GM12878 (cell line): ENCODE measurements around the gene PHOX2B. TPM values are rescaled to one million over a fixed set of nuclear protein-coding genes. Genes with fewer than 3 reads are reported as not detected.

ENCODE experiments used
- ATAC-seq: fragments of 200-7000 bp; cut with Tn5 transposase; 3 replicates; pipeline ENCODE4 v1.9.1; 2020; ENCODE audit warnings: mild to moderate bottlenecking, moderate library complexity
- BruUV-seq: library from RNA; stranded (reverse); fragments of 400-500 nt; replicated peaks from 2 replicates; lab custom pipeline; 2021; lab: Mats Ljungman, UMichigan
- CTCF ChIA-PET: fragments of 300-600 bp; sonication (Branson Sonifier 250); formaldehyde crosslinking; extraction: SDS; loops from one replicate; lab custom pipeline; 2021; ENCODE audit warnings: inconsistent platforms; lab: Yijun Ruan, JAX
- POLR2A ChIA-PET: fragments of 350-600 bp; formaldehyde crosslinking; extraction: SDS; loops from one replicate; lab custom pipeline; 2021; ENCODE audit warnings: inconsistent platforms; lab: Charles Lee
- RAD21 ChIA-PET: fragments of 300-600 bp; sonication (Branson Sonifier 250); formaldehyde crosslinking; loops from one replicate; lab custom pipeline; 2023; ENCODE audit warnings: antibody characterized with exemption; ENCODE audit not compliant: unreplicated experiment; lab: Charles Lee
- SMC1A ChIA-PET: fragments of 300-600 bp; sonication (Branson Sonifier 250); formaldehyde crosslinking; loops from one replicate; lab custom pipeline; 2023; ENCODE audit not compliant: unreplicated experiment, uncharacterized antibody; lab: Charles Lee
- DNase-seq: peaks from one replicate; pipeline ENCODE4 v3.0.0-alpha.2; 2011; ENCODE audit warnings: low read depth, low spot score
- FAIRE-seq: peaks from 3 replicates; lab custom pipeline; 2011; peaks lifted over from hg19 to GRCh38; lab: Jason Lieb, UNC
- H2AFZ ChIP-seq: 2 replicates; pipeline ENCODE4 v1.6.0; 2011; ENCODE audit warnings: low read depth, low read length, control low read depth; ENCODE audit not compliant: control insufficient read depth
- H3K27ac ChIP-seq: 2 replicates; pipeline ENCODE4 v1.5.1; 2011; ENCODE audit warnings: control low read depth; ENCODE audit not compliant: control insufficient read depth, insufficient read depth
- H3K27me3 ChIP-seq, 2 experiments: replicated peaks in 1 of 2; 2 replicates each; pipeline versions ENCODE4 v1.6.0 to v1.6.1; 2011; ENCODE audit warnings: low read length in 1 of 2; ENCODE audit not compliant: control insufficient read depth in 2 of 2, insufficient read depth in 2 of 2
- H3K36me3 ChIP-seq, 2 experiments: 2 replicates each; pipeline ENCODE4 v1.5.1; 2011; ENCODE audit warnings: low read length in 1 of 2; ENCODE audit not compliant: control insufficient read depth in 2 of 2, insufficient read depth in 2 of 2
- H3K4me1 ChIP-seq: 2 replicates; pipeline ENCODE4 v1.6.1; 2011; ENCODE audit warnings: mild to moderate bottlenecking, low read length, moderate library complexity, mixed read lengths; ENCODE audit not compliant: control insufficient read depth, insufficient read depth
- H3K4me2 ChIP-seq: 2 replicates; pipeline ENCODE4 v1.6.0; 2011; ENCODE audit warnings: control low read depth; ENCODE audit not compliant: control insufficient read depth, insufficient read depth
- H3K4me3 ChIP-seq: fragments of 200-600 bp; sonication (generic); 2 replicates; pipeline ENCODE4 v1.5.1; 2016
- H3K79me2 ChIP-seq: 2 replicates; pipeline ENCODE4 v1.6.0; 2011; ENCODE audit warnings: low read length; ENCODE audit not compliant: control insufficient read depth, insufficient read depth
- H3K9ac ChIP-seq: 2 replicates; pipeline ENCODE4 v1.8.0; 2011; ENCODE audit warnings: low read length, control low read depth, mixed read lengths; ENCODE audit not compliant: control insufficient read depth, insufficient read depth
- H3K9me3 ChIP-seq: replicated peaks from 3 replicates; pipeline ENCODE4 v1.5.1; 2011; ENCODE audit warnings: mild to moderate bottlenecking, low read length; ENCODE audit not compliant: control insufficient read depth, insufficient read depth
- H4K20me1 ChIP-seq: 2 replicates; pipeline ENCODE4 v1.6.0; 2011; ENCODE audit not compliant: control insufficient read depth, insufficient read depth
- FOXK2 ChIP-seq: fragments of 450-650 bp; IDR thresholded peaks from 2 replicates; pipeline ENCODE4 v1.6.1; 2017; ENCODE audit warnings: mild to moderate bottlenecking, moderate library complexity
- GATAD2B ChIP-seq: fragments of 450-650 bp; conservative IDR thresholded peaks from 2 replicates; pipeline ENCODE4 v1.6.1; 2017; ENCODE audit warnings: low read depth, mild to moderate bottlenecking, moderate library complexity
- KAT2A ChIP-seq: conservative IDR thresholded peaks from 2 replicates; pipeline ENCODE4 v1.6.1; 2011; ENCODE audit warnings: low read depth, low read length; ENCODE audit not compliant: control insufficient read depth
- MEF2B ChIP-seq: fragments of 450-650 bp; IDR thresholded peaks from 2 replicates; pipeline ENCODE4 v1.6.1; 2018; ENCODE audit warnings: mild to moderate bottlenecking, moderate library complexity; ENCODE audit not compliant: partially characterized antibody, poor library complexity, severe bottlenecking
- MTA3 ChIP-seq: IDR thresholded peaks from 2 replicates; pipeline ENCODE4 v1.6.1; 2012; ENCODE audit warnings: low read length, inconsistent platforms, borderline replicate concordance
- NR2C1 ChIP-seq: fragments of 450-650 bp; IDR thresholded peaks from 2 replicates; pipeline ENCODE4 v1.6.1; 2017; ENCODE audit warnings: antibody characterized with exemption, mild to moderate bottlenecking, moderate library complexity
- POLR2A ChIP-seq: IDR thresholded peaks from 2 replicates; pipeline ENCODE4 v1.6.1; 2011; ENCODE audit warnings: low read depth, mild to moderate bottlenecking, low read length
- SIN3A ChIP-seq: IDR thresholded peaks from 2 replicates; pipeline ENCODE4 v1.6.1; 2012; ENCODE audit warnings: low read depth, low read length, improper control_type of control experiment
- SP1 ChIP-seq: IDR thresholded peaks from one replicate; pipeline ENCODE4 v1.6.1; 2011; ENCODE audit warnings: low read depth, low read length
- ZNF24 ChIP-seq: fragments of 450-650 bp; IDR thresholded peaks from 2 replicates; pipeline ENCODE4 v1.6.1; 2017; ENCODE audit warnings: antibody characterized with exemption, mild to moderate bottlenecking
- whole genome bisulfite sequencing: methylation state at CpG from one replicate; pipeline ENCODE4 v1.1.6; 2016; ENCODE audit warnings: low lambda C conversion rate; ENCODE audit not compliant: insufficient replicate concordance, insufficient coverage; ENCODE audit errors: missing lambda C conversion rate; 5-methylcytosine and 5-hydroxymethylcytosine counted together
- in situ Hi-C: fragments of 300-500 bp; cut with MboI; formaldehyde crosslinking; loops from 9 replicates; pipeline ENCODE4 v1.14.3; 2018; ENCODE audit warnings: mixed read lengths
- intact Hi-C: fragments of 100-400 bp; cut with micrococcal nuclease; formaldehyde crosslinking; loops from one replicate; pipeline ENCODE4 v1.14.2; 2022; ENCODE audit not compliant: unreplicated experiment
- polyA plus RNA-seq, 11 experiments: library from polyadenylated mRNA; depleted of rRNA in 4 of 11; unstranded in 6 of 11; stranded (reverse) in 5 of 11; fragments of >200 nt; fragmentation: Nextera tagmentation in 4 of 11; fragmentation: Illumina TruSeq in 1 of 11; extraction: Ambion mirVana in 4 of 11; extraction: Trizol in 1 of 11; gene quantifications; 1 replicate in 1 of 11; 2 replicates in 10 of 11; pipeline versions ENCODE4 v1.2.1 to v1.2.3, GENCODE V29; 2011 to 2016; ENCODE audit warnings: inconsistent platforms in 2 of 11, missing spikeins in 2 of 11, low read depth in 1 of 11
- total RNA-seq, 4 experiments: library from RNA; depleted of rRNA in 3 of 4; stranded (reverse); fragments of >200 nt in 3 of 4; fragmentation: Illumina TruSeq in 1 of 4; extraction: Trizol in 1 of 4; gene quantifications; 2 replicates each; pipeline versions ENCODE4 v1.2.1 to v1.2.3, GENCODE V29; 2013 to 2021
- TF ChIP-seq, protein P1 (sequence below): IDR thresholded peaks from 2 replicates; pipeline ENCODE4 v1.6.1; 2012; ENCODE audit warnings: low read depth, low read length, improper control_type of control experiment
- TF ChIP-seq, protein P2 (sequence below): IDR thresholded peaks from 2 replicates; pipeline ENCODE4 v1.6.1; 2012; ENCODE audit warnings: improper control_type of control experiment, low read depth, low read length; ENCODE audit not compliant: insufficient replicate concordance

Gene PHOX2B
- total and polyA plus RNA-seq, 10 of the 15 experiments (the other 5 are each of a cell fraction or from before 2014, with no cell fraction given): not detected

DNA sequence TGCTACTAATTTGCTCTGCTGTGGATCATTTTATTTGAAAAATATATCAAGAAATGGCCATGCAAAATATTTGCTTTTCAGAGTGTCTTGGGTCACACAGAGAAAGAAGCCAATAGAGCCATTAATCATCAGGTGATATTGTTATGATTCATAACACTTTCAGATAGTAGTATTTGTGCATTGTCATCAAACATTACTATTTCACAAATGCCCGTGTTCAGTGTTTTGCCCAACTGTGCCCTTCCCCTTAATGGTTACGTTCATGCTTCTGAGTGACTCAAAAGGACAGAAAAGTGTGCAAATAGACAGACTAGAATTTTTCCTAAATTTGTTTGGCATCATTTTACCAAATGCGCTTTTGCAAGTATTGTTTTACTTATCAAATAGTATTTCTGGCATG lies 46.5 kb downstream of the PHOX2B start:
- no TSS peak for BruUV-seq
- in situ Hi-C loops (no loop called here), intact Hi-C loops (no loop called here)
- H4K20me1 ChIP-seq: no peaks in the 10 kb centered on the region
- ChIA-PET POLR2A (no interaction called here), CTCF (interaction anchor here (1.0 to 1.5 kb wide), 2 partner anchors 9 to 185 kb away, joined by 4 to 8 read pairs; no protein-coding TSS in a partner anchor), RAD21 (no interaction called here), SMC1A (interaction anchor here (1.7 kb wide), 1 partner anchor 181 kb away, joined by 4 read pairs; no protein-coding TSS in a partner anchor)
- H3K9ac ChIP-seq: no peak overlapping the region
- H3K79me2 ChIP-seq: no peaks in the 10 kb centered on the region
- 33% methylated on average over 3 of the region's 3 CpGs for WGBS
- DNase-seq (no peak), ATAC-seq (no peak), FAIRE-seq (no peak)
- H3K9me3 ChIP-seq: no peaks in the 10 kb centered on the region
- no peak overlapping the region for H3K27ac ChIP-seq
- no peak overlapping the region for H3K4me2 ChIP-seq
- no peaks in the 10 kb centered on the region for H3K4me1 ChIP-seq
- H3K36me3 ChIP-seq: no peaks in the 10 kb centered on the region
- H3K4me3 ChIP-seq: no peak overlapping the region
- H2AFZ ChIP-seq: no peak overlapping the region
- H3K27me3 ChIP-seq: 0 out of 4 replicates have a peak, but pooled peaks cover 0 to 1% of the 10 kb centered on the region in 2 experiments
- TF ChIP-seq, protein P1, sequence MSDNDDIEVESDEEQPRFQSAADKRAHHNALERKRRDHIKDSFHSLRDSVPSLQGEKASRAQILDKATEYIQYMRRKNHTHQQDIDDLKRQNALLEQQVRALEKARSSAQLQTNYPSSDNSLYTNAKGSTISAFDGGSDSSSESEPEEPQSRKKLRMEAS: no peak
- no peak for TF ChIP-seq SP1
- TF ChIP-seq FOXK2: no peak
- TF ChIP-seq MTA3: no peak
- no peak for TF ChIP-seq KAT2A
- no peak for TF ChIP-seq POLR2A
- TF ChIP-seq NR2C1: no peak
- TF ChIP-seq MEF2B: no peak
- TF ChIP-seq SIN3A: no peak
- TF ChIP-seq GATAD2B: no peak
- TF ChIP-seq, protein P2, sequence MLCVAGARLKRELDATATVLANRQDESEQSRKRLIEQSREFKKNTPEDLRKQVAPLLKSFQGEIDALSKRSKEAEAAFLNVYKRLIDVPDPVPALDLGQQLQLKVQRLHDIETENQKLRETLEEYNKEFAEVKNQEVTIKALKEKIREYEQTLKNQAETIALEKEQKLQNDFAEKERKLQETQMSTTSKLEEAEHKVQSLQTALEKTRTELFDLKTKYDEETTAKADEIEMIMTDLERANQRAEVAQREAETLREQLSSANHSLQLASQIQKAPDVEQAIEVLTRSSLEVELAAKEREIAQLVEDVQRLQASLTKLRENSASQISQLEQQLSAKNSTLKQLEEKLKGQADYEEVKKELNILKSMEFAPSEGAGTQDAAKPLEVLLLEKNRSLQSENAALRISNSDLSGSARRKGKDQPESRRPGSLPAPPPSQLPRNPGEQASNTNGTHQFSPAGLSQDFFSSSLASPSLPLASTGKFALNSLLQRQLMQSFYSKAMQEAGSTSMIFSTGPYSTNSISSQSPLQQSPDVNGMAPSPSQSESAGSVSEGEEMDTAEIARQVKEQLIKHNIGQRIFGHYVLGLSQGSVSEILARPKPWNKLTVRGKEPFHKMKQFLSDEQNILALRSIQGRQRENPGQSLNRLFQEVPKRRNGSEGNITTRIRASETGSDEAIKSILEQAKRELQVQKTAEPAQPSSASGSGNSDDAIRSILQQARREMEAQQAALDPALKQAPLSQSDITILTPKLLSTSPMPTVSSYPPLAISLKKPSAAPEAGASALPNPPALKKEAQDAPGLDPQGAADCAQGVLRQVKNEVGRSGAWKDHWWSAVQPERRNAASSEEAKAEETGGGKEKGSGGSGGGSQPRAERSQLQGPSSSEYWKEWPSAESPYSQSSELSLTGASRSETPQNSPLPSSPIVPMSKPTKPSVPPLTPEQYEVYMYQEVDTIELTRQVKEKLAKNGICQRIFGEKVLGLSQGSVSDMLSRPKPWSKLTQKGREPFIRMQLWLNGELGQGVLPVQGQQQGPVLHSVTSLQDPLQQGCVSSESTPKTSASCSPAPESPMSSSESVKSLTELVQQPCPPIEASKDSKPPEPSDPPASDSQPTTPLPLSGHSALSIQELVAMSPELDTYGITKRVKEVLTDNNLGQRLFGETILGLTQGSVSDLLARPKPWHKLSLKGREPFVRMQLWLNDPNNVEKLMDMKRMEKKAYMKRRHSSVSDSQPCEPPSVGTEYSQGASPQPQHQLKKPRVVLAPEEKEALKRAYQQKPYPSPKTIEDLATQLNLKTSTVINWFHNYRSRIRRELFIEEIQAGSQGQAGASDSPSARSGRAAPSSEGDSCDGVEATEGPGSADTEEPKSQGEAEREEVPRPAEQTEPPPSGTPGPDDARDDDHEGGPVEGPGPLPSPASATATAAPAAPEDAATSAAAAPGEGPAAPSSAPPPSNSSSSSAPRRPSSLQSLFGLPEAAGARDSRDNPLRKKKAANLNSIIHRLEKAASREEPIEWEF: no peak
- no peak for TF ChIP-seq ZNF24
